Glomerular visceral epithelial cell (primary cell): ENCODE data around the gene BCO1.

Source experiments
- DNase-seq: peaks from one replicate; pipeline ENCODE4 v3.0.0-alpha.2; 2016; ENCODE audit errors: extremely low spot score

BCO1 gene

GRCh38 chr16:81318711-81319110 lies 80.2 kb downstream of the BCO1 start:
- no peak for DNase-seq

GRCh38 chr16:81319221-81319912 lies 80.9 kb downstream of the BCO1 start:
- DNase-seq = peak; percentile 61

- no peak for DNase-seq
Measured at GRCh38 chr16:81321039-81321438, 82.5 kb downstream of the BCO1 start.

GRCh38 chr16:81321536-81321935 lies 83.0 kb downstream of the BCO1 start:
- DNase-seq = no peak

GRCh38 chr16:81324808-81325207 lies 86.3 kb downstream of the BCO1 start:
- no peak for DNase-seq

- DNase-seq = no peak
Measured at GRCh38 chr16:81327011-81327410, 88.5 kb downstream of the BCO1 start.

GRCh38 chr16:81327447-81328196 lies 89.1 kb downstream of the BCO1 start:
- DNase-seq = no peak

- no peak for DNase-seq
Measured at GRCh38 chr16:81329947-81330346, 91.5 kb downstream of the BCO1 start.

GRCh38 chr16:81333356-81333755 lies 94.9 kb downstream of the BCO1 start:
- DNase-seq = no peak

- DNase-seq = no peak
Measured at GRCh38 chr16:81335669-81336068, 97.2 kb downstream of the BCO1 start.

GRCh38 chr16:81337097-81337496 lies 98.6 kb downstream of the BCO1 start:
- no peak for DNase-seq
